ENCODE measurements around the gene RBMX. TPM values are rescaled to one million over a fixed set of nuclear protein-coding genes. Genes with fewer than 3 reads are reported as not detected.

Gene RBMX
- total RNA-seq (2022; extraction: Qiagen RNA extraction): 215 to 278 TPM (median 221 TPM) in 5 replicates

GRCh38 chrX:136880452-136881013 is at the start of gene RBMX:
Gene RBMX (minus strand): TSS chrX:136880725. CDS start chrX:136879427, 1,298 bp downstream.

Other genes starting within 250 kb of the RBMX start
- gene CD40LG, start 232.6 kb downstream of the RBMX start, total RNA-seq (2022; extraction: Qiagen RNA extraction): not detected in 5 replicates
- gene ARHGEF6, start 99.8 kb downstream of the RBMX start, total RNA-seq (2022; extraction: Qiagen RNA extraction): 0.05 to 0.27 TPM (median 0.11 TPM) in 5 replicates
- gene GPR101, start 153.3 kb upstream of the RBMX start, total RNA-seq (2022; extraction: Qiagen RNA extraction): not detected in 5 replicates